Stromal cell of bone marrow (primary cell): ENCODE measurements around the gene SHROOM2.

Source experiments
- DNase-seq: peaks from one replicate; pipeline ENCODE4 v3.0.0-alpha.2; 2012; ENCODE audit warnings: low read depth

SHROOM2 gene

GRCh38 chrX:9947131-9947794, 161.0 kb downstream of the SHROOM2 start:
- no peak for DNase-seq

GRCh38 chrX:9948406-9948805, 162.2 kb downstream of the SHROOM2 start:
- DNase-seq = peak; percentile 21

- DNase-seq = no peak
These were observed 166.1 kb downstream of the SHROOM2 start for GRCh38 chrX:9952300-9952699.

GRCh38 chrX:9953396-9953795, 167.2 kb downstream of the SHROOM2 start:
- DNase-seq = no peak

GRCh38 chrX:9955506-9955905, 169.3 kb downstream of the SHROOM2 start:
- no peak for DNase-seq

- no peak for DNase-seq
These were observed 171.5 kb downstream of the SHROOM2 start for GRCh38 chrX:9957743-9958142.

- DNase-seq = no peak
These were observed 172.0 kb downstream of the SHROOM2 start for GRCh38 chrX:9958183-9958582.

GRCh38 chrX:9961750-9962149, 175.5 kb downstream of the SHROOM2 start:
- no peak for DNase-seq

- no peak for DNase-seq
These were observed 180.7 kb downstream of the SHROOM2 start, which contains the start of gene CLDN34 for GRCh38 chrX:9966775-9967408. CLDN34 (plus strand) TSS chrX:9967358; CDS start chrX:9967358, 0 bp downstream.

GRCh38 chrX:9977635-9978034, 191.4 kb downstream of the SHROOM2 start:
- DNase-seq = no peak

- DNase-seq = no peak
These were observed 194.2 kb downstream of the SHROOM2 start for GRCh38 chrX:9980401-9980800.

GRCh38 chrX:9980927-9981326, 194.7 kb downstream of the SHROOM2 start:
- DNase-seq = no peak

- DNase-seq = no peak
These were observed 197.2 kb downstream of the SHROOM2 start for GRCh38 chrX:9983441-9983840.

GRCh38 chrX:9983846-9984245, 197.6 kb downstream of the SHROOM2 start:
- DNase-seq = no peak

- DNase-seq = no peak
These were observed 202.5 kb downstream of the SHROOM2 start for GRCh38 chrX:9988762-9989161.

- no peak for DNase-seq
These were observed 205.8 kb downstream of the SHROOM2 start for GRCh38 chrX:9992061-9992460.

GRCh38 chrX:9992724-9993123, 206.5 kb downstream of the SHROOM2 start:
- no peak for DNase-seq

GRCh38 chrX:9995855-9996339, 209.7 kb downstream of the SHROOM2 start:
- peak; percentile 56 for DNase-seq

GRCh38 chrX:9997041-9997440, 210.8 kb downstream of the SHROOM2 start:
- DNase-seq = no peak

GRCh38 chrX:9997524-9997923, 211.3 kb downstream of the SHROOM2 start:
- no peak for DNase-seq
